ENCODE data around the gene LPGAT1.
"Not testable (repeated sequence)": the region's sequence is repeated elsewhere in the genome, so short reads cannot be mapped to it uniquely, and the experiment has no call there.

Gene LPGAT1

GRCh38 chr1:211830328-211831142, at the start of gene LPGAT1:
LPGAT1 (minus strand) TSS chr1:211830763; CDS start chr1:211829296, 1,467 bp downstream.
- peak; percentile 38 for DNase-seq (ENCODE audit: low read depth)

- DNase-seq (ENCODE audit: low read depth), result no peak
These were observed 48.9 kb upstream of the LPGAT1 start for GRCh38 chr1:211879475-211879874.

GRCh38 chr1:211876851-211877590, 46.5 kb upstream of the LPGAT1 start:
- no peak for DNase-seq (ENCODE audit: low read depth)

- DNase-seq (ENCODE audit: low read depth), result no peak
These were observed 45.0 kb upstream of the LPGAT1 start for GRCh38 chr1:211875541-211875940.

GRCh38 chr1:211874521-211875347, 44.2 kb upstream of the LPGAT1 start:
- no peak for DNase-seq (ENCODE audit: low read depth)

- DNase-seq (ENCODE audit: low read depth), result not testable (repeated sequence)
These were observed 43.2 kb upstream of the LPGAT1 start for GRCh38 chr1:211873731-211874130.

- peak; percentile 20 for DNase-seq (ENCODE audit: low read depth)
These were observed 39.6 kb upstream of the LPGAT1 start for GRCh38 chr1:211870156-211870555.

GRCh38 chr1:211865180-211865579, 34.6 kb upstream of the LPGAT1 start:
- no peak for DNase-seq (ENCODE audit: low read depth)

- no peak for DNase-seq (ENCODE audit: low read depth)
These were observed 28.8 kb upstream of the LPGAT1 start for GRCh38 chr1:211859405-211859804.

GRCh38 chr1:211851174-211851573, 20.6 kb upstream of the LPGAT1 start:
- DNase-seq (ENCODE audit: low read depth), result no peak

GRCh38 chr1:211843507-211844298, 13.1 kb upstream of the LPGAT1 start:
- no peak for DNase-seq (ENCODE audit: low read depth)

- no peak for DNase-seq (ENCODE audit: low read depth)
These were observed 12.5 kb upstream of the LPGAT1 start for GRCh38 chr1:211843018-211843417.

- no peak for DNase-seq (ENCODE audit: low read depth)
These were observed 12.0 kb upstream of the LPGAT1 start for GRCh38 chr1:211842518-211842917.

GRCh38 chr1:211839106-211839505, 8.5 kb upstream of the LPGAT1 start:
- DNase-seq (ENCODE audit: low read depth), result no peak

GRCh38 chr1:211833174-211833820, 2.7 kb upstream of the LPGAT1 start:
- no peak for DNase-seq (ENCODE audit: low read depth)

GRCh38 chr1:211832661-211833060, 2.1 kb upstream of the LPGAT1 start:
- DNase-seq (ENCODE audit: low read depth), result no peak

GRCh38 chr1:211831558-211832323, 1.2 kb upstream of the LPGAT1 start:
- no peak for DNase-seq (ENCODE audit: low read depth)

- no peak for DNase-seq (ENCODE audit: low read depth)
These were observed 572 bp downstream of the LPGAT1 start for GRCh38 chr1:211830055-211830327.

GRCh38 chr1:211829343-211830054, 1.1 kb downstream of the LPGAT1 start:
- DNase-seq (ENCODE audit: low read depth), result peak; percentile 34

Measured in amniotic epithelial cell (primary cell).